ENCODE measurements around the gene SMG9. TPM values are rescaled to one million over a fixed set of nuclear protein-coding genes. Genes with fewer than 3 reads are reported as not detected.

SMG9 gene
- total RNA-seq, 1 experiment from 2014 or later, result 52.2 TPM

GRCh38 chr19:43708716-43709115 lies 46.0 kb downstream of the SMG9 start:
- Histone ChIP-seq H2AK5ac (ENCODE audit: insufficient read length, low read length) (no peak overlapping the region), H3K14ac (ENCODE audit: insufficient read depth, low read length) (no peak overlapping the region), H4K91ac (ENCODE audit: insufficient read length, low read depth, low read length) (no peak overlapping the region), H4K5ac (ENCODE audit: insufficient read length, low read depth, low read length) (no peak overlapping the region), H3K79me1 (ENCODE audit: insufficient read depth, low read depth, low read length, poor library complexity, severe bottlenecking) (no peaks in the 10 kb centered on the region), H3K18ac (ENCODE audit: insufficient read length, low read depth, low read length) (no peak overlapping the region), H3T11ph (ENCODE audit: low read length) (no peak overlapping the region), H3K4ac (ENCODE audit: low read depth, low read length) (no peak overlapping the region), H2BK120ac (ENCODE audit: low read depth, low read length, poor library complexity, severe bottlenecking) (no peak overlapping the region), H3K4me2 (ENCODE audit: insufficient read depth, insufficient read length, low read length) (no peak overlapping the region), H2BK5ac (ENCODE audit: insufficient read length, low read length) (no peak overlapping the region), H3K27ac (ENCODE audit: insufficient read length, low read depth, low read length) (no peak overlapping the region), H3K27me3 (ENCODE audit: insufficient read depth, low read length) (no peaks in the 10 kb centered on the region), H3K9ac (ENCODE audit: extremely low read depth, insufficient read length, low read length) (no peak overlapping the region), H2BK12ac (ENCODE audit: insufficient read length, low read depth, low read length) (no peak overlapping the region), H3K4me1 (ENCODE audit: insufficient read depth, low read length) (no peaks in the 10 kb centered on the region; the same call in 1 of the 2 replicates), H3K23me2 (ENCODE audit: insufficient read length, low read depth, low read length, poor library complexity, severe bottlenecking) (no peaks in the 10 kb centered on the region), H2AFZ (ENCODE audit: low read length) (no peak overlapping the region), H2BK20ac (ENCODE audit: low read depth, low read length, poor library complexity, severe bottlenecking) (no peak overlapping the region), H2BK15ac (ENCODE audit: low read depth, low read length) (no peak overlapping the region), H3K9me3 (ENCODE audit: control insufficient read depth, low read depth, low read length) (no peaks in the 10 kb centered on the region), H3K56ac (ENCODE audit: insufficient read length, low read depth, low read length) (no peak overlapping the region), H3K23ac (ENCODE audit: insufficient read length, low read depth, low read length) (no peak overlapping the region), H3K79me2 (ENCODE audit: insufficient read depth, low read length) (no peaks in the 10 kb centered on the region), H4K8ac (replicated peaks; ENCODE audit: insufficient read length, low read depth, low read length) (no peak overlapping the region), H4K20me1 (ENCODE audit: control insufficient read depth, insufficient read depth, insufficient read length) (no peaks in the 10 kb centered on the region)
- Mint-ChIP-seq H3K36me3 (ENCODE audit: insufficient read depth in 1 of 3, low read depth in 3 of 3) (peaks cover 0 to 8% (median 2%) of the 10 kb centered on the region in 3 experiments; a peak in 4 of 7 replicates), H3K9me3 (peaks cover 10 to 11% of the 10 kb centered on the region in 2 experiments), H3K27me3 (ENCODE audit: low read depth) (peaks cover 13% of the 10 kb centered on the region), H3K27ac (no peak overlapping the region; a peak in 1 of 7 replicates), H3K4me3 (no peak overlapping the region), H3K4me1 (0 out of 4 replicates have a peak, but pooled peaks cover 0 to 4% of the 10 kb centered on the region in 2 experiments)
- no peak for TF ChIP-seq CTCF (conservative IDR thresholded peaks at IDR 0.05)
- DNase-seq, result no peak
- no CpG with 5 or more reads among the region's 2 CpGs for WGBS (ENCODE audit: extremely low coverage, insufficient read length, low lambda C conversion rate)

All from H9 (cell line).